GM12878 (cell line): Measurements from ENCODE around the gene EEFSEC. TPM values are rescaled to one million over a fixed set of nuclear protein-coding genes. Genes with fewer than 3 reads are reported as not detected.

Source experiments
- ATAC-seq: fragments of 200-7000 bp; cut with Tn5 transposase; 3 replicates; pipeline ENCODE4 v1.9.1; 2020; ENCODE audit warnings: mild to moderate bottlenecking, moderate library complexity
- BruUV-seq: library from RNA; stranded (reverse); fragments of 400-500 nt; replicated peaks from 2 replicates; lab custom pipeline; 2021; lab: Mats Ljungman, UMichigan
- CTCF ChIA-PET: fragments of 300-600 bp; sonication (Branson Sonifier 250); formaldehyde crosslinking; extraction: SDS; loops from one replicate; lab custom pipeline; 2021; ENCODE audit warnings: inconsistent platforms; lab: Yijun Ruan, JAX
- POLR2A ChIA-PET: fragments of 350-600 bp; formaldehyde crosslinking; extraction: SDS; loops from one replicate; lab custom pipeline; 2021; ENCODE audit warnings: inconsistent platforms; lab: Charles Lee
- RAD21 ChIA-PET: fragments of 300-600 bp; sonication (Branson Sonifier 250); formaldehyde crosslinking; loops from one replicate; lab custom pipeline; 2023; ENCODE audit warnings: antibody characterized with exemption; ENCODE audit not compliant: unreplicated experiment; lab: Charles Lee
- SMC1A ChIA-PET: fragments of 300-600 bp; sonication (Branson Sonifier 250); formaldehyde crosslinking; loops from one replicate; lab custom pipeline; 2023; ENCODE audit not compliant: unreplicated experiment, uncharacterized antibody; lab: Charles Lee
- DNase-seq: peaks from one replicate; pipeline ENCODE4 v3.0.0-alpha.2; 2011; ENCODE audit warnings: low read depth, low spot score
- FAIRE-seq: peaks from 3 replicates; lab custom pipeline; 2011; peaks lifted over from hg19 to GRCh38; lab: Jason Lieb, UNC
- H2AFZ ChIP-seq: 2 replicates; pipeline ENCODE4 v1.6.0; 2011; ENCODE audit warnings: low read depth, low read length, control low read depth; ENCODE audit not compliant: control insufficient read depth
- H3K27ac ChIP-seq: 2 replicates; pipeline ENCODE4 v1.5.1; 2011; ENCODE audit warnings: control low read depth; ENCODE audit not compliant: control insufficient read depth, insufficient read depth
- H3K27me3 ChIP-seq, 2 experiments: replicated peaks in 1 of 2; 2 replicates each; pipeline versions ENCODE4 v1.6.0 to v1.6.1; 2011; ENCODE audit warnings: low read length in 1 of 2; ENCODE audit not compliant: control insufficient read depth in 2 of 2, insufficient read depth in 2 of 2
- H3K36me3 ChIP-seq, 2 experiments: 2 replicates each; pipeline ENCODE4 v1.5.1; 2011; ENCODE audit warnings: low read length in 1 of 2; ENCODE audit not compliant: control insufficient read depth in 2 of 2, insufficient read depth in 2 of 2
- H3K4me1 ChIP-seq: 2 replicates; pipeline ENCODE4 v1.6.1; 2011; ENCODE audit warnings: mild to moderate bottlenecking, low read length, moderate library complexity, mixed read lengths; ENCODE audit not compliant: control insufficient read depth, insufficient read depth
- H3K4me2 ChIP-seq: 2 replicates; pipeline ENCODE4 v1.6.0; 2011; ENCODE audit warnings: control low read depth; ENCODE audit not compliant: control insufficient read depth, insufficient read depth
- H3K4me3 ChIP-seq: fragments of 200-600 bp; sonication (generic); 2 replicates; pipeline ENCODE4 v1.5.1; 2016
- H3K79me2 ChIP-seq: 2 replicates; pipeline ENCODE4 v1.6.0; 2011; ENCODE audit warnings: low read length; ENCODE audit not compliant: control insufficient read depth, insufficient read depth
- H3K9ac ChIP-seq: 2 replicates; pipeline ENCODE4 v1.8.0; 2011; ENCODE audit warnings: low read length, control low read depth, mixed read lengths; ENCODE audit not compliant: control insufficient read depth, insufficient read depth
- H3K9me3 ChIP-seq: replicated peaks from 3 replicates; pipeline ENCODE4 v1.5.1; 2011; ENCODE audit warnings: mild to moderate bottlenecking, low read length; ENCODE audit not compliant: control insufficient read depth, insufficient read depth
- H4K20me1 ChIP-seq: 2 replicates; pipeline ENCODE4 v1.6.0; 2011; ENCODE audit not compliant: control insufficient read depth, insufficient read depth
- ATF3 ChIP-seq: IDR thresholded peaks from 2 replicates; pipeline ENCODE4 v1.6.1; 2011; ENCODE audit warnings: low read depth, mild to moderate bottlenecking, low read length, moderate library complexity, borderline replicate concordance; ENCODE audit errors: extremely low read depth
- CBFB ChIP-seq: IDR thresholded peaks from 2 replicates; pipeline ENCODE4 v1.6.1; 2016; ENCODE audit warnings: antibody characterized with exemption, low read depth
- EGR1 ChIP-seq, 2 experiments: IDR thresholded peaks; 1 replicate in 1 of 2; 2 replicates in 1 of 2; pipeline ENCODE4 v1.6.1; 2011 to 2012; ENCODE audit warnings: low read depth in 2 of 2, low read length in 2 of 2, borderline replicate concordance in 1 of 2, mild to moderate bottlenecking in 1 of 2, moderate library complexity in 1 of 2
- FOXM1 ChIP-seq: IDR thresholded peaks from 2 replicates; pipeline ENCODE4 v1.6.1; 2012; ENCODE audit warnings: low read depth, mild to moderate bottlenecking, inconsistent platforms, low read length, moderate library complexity
- HCFC1 ChIP-seq: fragments of 150-350 bp; IDR thresholded peaks from 2 replicates; pipeline ENCODE4 v1.6.1; 2014; ENCODE audit warnings: low read length
- MTA2 ChIP-seq: fragments of 450-650 bp; IDR thresholded peaks from 2 replicates; pipeline ENCODE4 v1.6.1; 2016; ENCODE audit warnings: low read depth, mild to moderate bottlenecking, moderate library complexity
- NFYA ChIP-seq: IDR thresholded peaks from 2 replicates; pipeline ENCODE4 v1.6.1; 2011; ENCODE audit warnings: low read depth, mild to moderate bottlenecking, low read length, improper control_type of control experiment, borderline replicate concordance
- NR2C1 ChIP-seq: fragments of 450-650 bp; IDR thresholded peaks from 2 replicates; pipeline ENCODE4 v1.6.1; 2017; ENCODE audit warnings: antibody characterized with exemption, mild to moderate bottlenecking, moderate library complexity
- NR2F1 ChIP-seq: fragments of 450-650 bp; conservative IDR thresholded peaks from 2 replicates; pipeline ENCODE4 v1.6.1; 2017; ENCODE audit warnings: mild to moderate bottlenecking
- POLR2AphosphoS2 ChIP-seq: IDR thresholded peaks from 2 replicates; pipeline ENCODE4 v1.6.1; 2011; ENCODE audit warnings: low read depth, mild to moderate bottlenecking, low read length, improper control_type of control experiment, moderate library complexity
- RAD51 ChIP-seq: fragments of 450-650 bp; IDR thresholded peaks from 2 replicates; pipeline ENCODE4 v1.6.1; 2016; ENCODE audit warnings: moderate library complexity, mild to moderate bottlenecking, inconsistent platforms
- RELA ChIP-seq: fragments of 450-650 bp; IDR thresholded peaks from 2 replicates; pipeline ENCODE4 v1.8.0; 2014; ENCODE audit warnings: borderline replicate concordance; ENCODE audit not compliant: partially characterized antibody
- SMAD5 ChIP-seq: IDR thresholded peaks from 2 replicates; pipeline ENCODE4 v1.6.1; 2016; ENCODE audit warnings: antibody characterized with exemption, low read depth
- STAT1 ChIP-seq: fragments of 450-650 bp; conservative IDR thresholded peaks from 2 replicates; pipeline ENCODE4 v1.6.1; 2014; ENCODE audit warnings: antibody characterized with exemption, mild to moderate bottlenecking
- SUZ12 ChIP-seq: fragments of 200-600 bp; sonication (generic); IDR thresholded peaks from one replicate; pipeline ENCODE4 v1.6.1; 2018; ENCODE audit warnings: antibody characterized with exemption, mild to moderate bottlenecking; ENCODE audit not compliant: unreplicated experiment
- ZNF384 ChIP-seq: IDR thresholded peaks from 2 replicates; pipeline ENCODE4 v1.6.1; 2012; ENCODE audit warnings: low read depth, mild to moderate bottlenecking, low read length, improper control_type of control experiment, borderline replicate concordance
- WGBS: methylation state at CpG from one replicate; pipeline ENCODE4 v1.1.6; 2016; ENCODE audit warnings: low lambda C conversion rate; ENCODE audit not compliant: insufficient replicate concordance, insufficient coverage; ENCODE audit errors: missing lambda C conversion rate; 5-methylcytosine and 5-hydroxymethylcytosine counted together
- in situ Hi-C: fragments of 300-500 bp; cut with MboI; formaldehyde crosslinking; loops from 9 replicates; pipeline ENCODE4 v1.14.3; 2018; ENCODE audit warnings: mixed read lengths
- intact Hi-C: fragments of 100-400 bp; cut with micrococcal nuclease; formaldehyde crosslinking; loops from one replicate; pipeline ENCODE4 v1.14.2; 2022; ENCODE audit not compliant: unreplicated experiment
- polyA plus RNA-seq, 11 experiments: library from polyadenylated mRNA; depleted of rRNA in 4 of 11; unstranded in 6 of 11; stranded (reverse) in 5 of 11; fragments of >200 nt; fragmentation: Nextera tagmentation in 4 of 11; fragmentation: Illumina TruSeq in 1 of 11; extraction: Ambion mirVana in 4 of 11; extraction: Trizol in 1 of 11; gene quantifications; 1 replicate in 1 of 11; 2 replicates in 10 of 11; pipeline versions ENCODE4 v1.2.1 to v1.2.3, GENCODE V29; 2011 to 2016; ENCODE audit warnings: inconsistent platforms in 2 of 11, missing spikeins in 2 of 11, low read depth in 1 of 11
- total RNA-seq, 4 experiments: library from RNA; depleted of rRNA in 3 of 4; stranded (reverse); fragments of >200 nt in 3 of 4; fragmentation: Illumina TruSeq in 1 of 4; extraction: Trizol in 1 of 4; gene quantifications; 2 replicates each; pipeline versions ENCODE4 v1.2.1 to v1.2.3, GENCODE V29; 2013 to 2021
- TF ChIP-seq, protein P1 (sequence below): fragments of 450-650 bp; formaldehyde crosslinking; IDR thresholded peaks from 2 replicates; pipeline ENCODE4 v1.4.0; 2020; ENCODE audit warnings: mild to moderate bottlenecking, moderate library complexity
- TF ChIP-seq, protein P2 (sequence below): fragments of 450-650 bp; IDR thresholded peaks from 2 replicates; pipeline ENCODE4 v1.6.1; 2018; ENCODE audit warnings: mild to moderate bottlenecking, low read depth, moderate library complexity; ENCODE audit not compliant: partially characterized antibody

The EEFSEC gene
- total and polyA plus RNA-seq, 10 of the 15 experiments (the other 5 are each of a cell fraction or from before 2014, with no cell fraction given), result 0.29 to 29.1 (median 16.1) TPM

DNA sequence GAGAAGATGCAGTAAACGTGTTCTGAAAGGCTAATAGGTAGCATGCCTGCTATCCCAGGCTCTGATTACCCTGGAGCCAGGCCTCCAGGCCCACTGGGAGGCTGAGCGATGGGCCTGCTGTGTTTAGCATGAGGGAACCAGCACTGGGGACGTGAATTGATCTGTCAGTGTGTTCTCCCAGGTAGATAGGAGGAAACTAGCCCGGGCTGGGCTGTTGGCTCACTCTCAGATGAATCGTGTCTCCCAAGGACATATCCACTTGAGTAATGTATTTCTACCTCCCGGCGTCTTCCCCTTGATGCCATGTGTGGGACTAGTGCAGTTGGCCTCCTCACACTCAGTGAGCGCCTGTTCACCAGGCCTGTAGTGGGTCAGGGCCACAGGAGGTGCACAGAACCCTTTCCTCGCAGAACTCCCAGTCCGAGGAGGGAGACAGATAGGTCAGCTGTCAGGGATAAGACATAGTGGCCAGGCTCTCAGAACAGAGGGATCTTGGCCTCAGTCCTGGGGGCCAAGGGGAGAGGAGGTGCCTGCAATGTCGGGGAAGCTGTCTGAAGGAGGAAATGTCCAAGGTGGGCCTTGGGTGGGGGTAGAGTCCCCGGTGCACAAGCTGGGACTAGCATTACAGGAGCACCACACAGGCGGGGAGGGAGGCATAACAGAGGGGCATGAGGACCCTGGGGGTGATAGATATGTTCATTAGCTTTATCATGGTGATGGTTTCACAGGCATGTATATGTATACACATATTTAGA is 201.7 kb downstream of the EEFSEC start:
- no peaks in the 10 kb centered on the region for H3K27me3 ChIP-seq
- DNase-seq (no peak), FAIRE-seq (no peak), ATAC-seq (no peak)
- H3K4me1 ChIP-seq, result no peaks in the 10 kb centered on the region
- RAD21 ChIA-PET, result no interaction called here
- intact Hi-C loops, result no loop called here
- H3K9me3 ChIP-seq, result no peaks in the 10 kb centered on the region
- H3K9ac ChIP-seq, result no peak overlapping the region
- no peak overlapping the region for H3K27ac ChIP-seq
- CTCF ChIA-PET, result interaction anchor here (1.2 kb wide), 1 partner anchor 440 kb away, joined by 3 read pairs; no protein-coding TSS in a partner anchor
- in situ Hi-C loops, result no loop called here
- H3K79me2 ChIP-seq, result no peaks in the 10 kb centered on the region
- 91% methylated on average over 13 of the region's 13 CpGs for WGBS
- SMC1A ChIA-PET, result no interaction called here
- no TSS peak for BruUV-seq
- POLR2A ChIA-PET, result interaction anchor here (0.6 to 1.2 kb wide), 3 partner anchors 19 to 890 kb away, joined by 3 to 4 read pairs (median 3); no protein-coding TSS in a partner anchor
- H4K20me1 ChIP-seq, result no peaks in the 10 kb centered on the region
- H3K4me2 ChIP-seq, result no peak overlapping the region
- H3K36me3 ChIP-seq, result no peaks in the 10 kb centered on the region; a peak in 2 of 4 replicates
- H3K4me3 ChIP-seq, result no peak overlapping the region
- no peak overlapping the region for H2AFZ ChIP-seq
- TF ChIP-seq ZNF384, result no peak
- TF ChIP-seq STAT1, result no peak
- no peak for TF ChIP-seq NR2C1
- TF ChIP-seq POLR2AphosphoS2, result no peak
- TF ChIP-seq RELA, result no peak
- TF ChIP-seq, protein P1, sequence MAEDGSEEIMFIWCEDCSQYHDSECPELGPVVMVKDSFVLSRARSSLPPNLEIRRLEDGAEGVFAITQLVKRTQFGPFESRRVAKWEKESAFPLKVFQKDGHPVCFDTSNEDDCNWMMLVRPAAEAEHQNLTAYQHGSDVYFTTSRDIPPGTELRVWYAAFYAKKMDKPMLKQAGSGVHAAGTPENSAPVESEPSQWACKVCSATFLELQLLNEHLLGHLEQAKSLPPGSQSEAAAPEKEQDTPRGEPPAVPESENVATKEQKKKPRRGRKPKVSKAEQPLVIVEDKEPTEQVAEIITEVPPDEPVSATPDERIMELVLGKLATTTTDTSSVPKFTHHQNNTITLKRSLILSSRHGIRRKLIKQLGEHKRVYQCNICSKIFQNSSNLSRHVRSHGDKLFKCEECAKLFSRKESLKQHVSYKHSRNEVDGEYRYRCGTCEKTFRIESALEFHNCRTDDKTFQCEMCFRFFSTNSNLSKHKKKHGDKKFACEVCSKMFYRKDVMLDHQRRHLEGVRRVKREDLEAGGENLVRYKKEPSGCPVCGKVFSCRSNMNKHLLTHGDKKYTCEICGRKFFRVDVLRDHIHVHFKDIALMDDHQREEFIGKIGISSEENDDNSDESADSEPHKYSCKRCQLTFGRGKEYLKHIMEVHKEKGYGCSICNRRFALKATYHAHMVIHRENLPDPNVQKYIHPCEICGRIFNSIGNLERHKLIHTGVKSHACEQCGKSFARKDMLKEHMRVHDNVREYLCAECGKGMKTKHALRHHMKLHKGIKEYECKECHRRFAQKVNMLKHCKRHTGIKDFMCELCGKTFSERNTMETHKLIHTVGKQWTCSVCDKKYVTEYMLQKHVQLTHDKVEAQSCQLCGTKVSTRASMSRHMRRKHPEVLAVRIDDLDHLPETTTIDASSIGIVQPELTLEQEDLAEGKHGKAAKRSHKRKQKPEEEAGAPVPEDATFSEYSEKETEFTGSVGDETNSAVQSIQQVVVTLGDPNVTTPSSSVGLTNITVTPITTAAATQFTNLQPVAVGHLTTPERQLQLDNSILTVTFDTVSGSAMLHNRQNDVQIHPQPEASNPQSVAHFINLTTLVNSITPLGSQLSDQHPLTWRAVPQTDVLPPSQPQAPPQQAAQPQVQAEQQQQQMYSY, result no peak
- TF ChIP-seq MTA2, result no peak
- no peak for TF ChIP-seq NR2F1
- no peak for TF ChIP-seq CBFB
- TF ChIP-seq FOXM1, result no peak
- TF ChIP-seq, protein P2, sequence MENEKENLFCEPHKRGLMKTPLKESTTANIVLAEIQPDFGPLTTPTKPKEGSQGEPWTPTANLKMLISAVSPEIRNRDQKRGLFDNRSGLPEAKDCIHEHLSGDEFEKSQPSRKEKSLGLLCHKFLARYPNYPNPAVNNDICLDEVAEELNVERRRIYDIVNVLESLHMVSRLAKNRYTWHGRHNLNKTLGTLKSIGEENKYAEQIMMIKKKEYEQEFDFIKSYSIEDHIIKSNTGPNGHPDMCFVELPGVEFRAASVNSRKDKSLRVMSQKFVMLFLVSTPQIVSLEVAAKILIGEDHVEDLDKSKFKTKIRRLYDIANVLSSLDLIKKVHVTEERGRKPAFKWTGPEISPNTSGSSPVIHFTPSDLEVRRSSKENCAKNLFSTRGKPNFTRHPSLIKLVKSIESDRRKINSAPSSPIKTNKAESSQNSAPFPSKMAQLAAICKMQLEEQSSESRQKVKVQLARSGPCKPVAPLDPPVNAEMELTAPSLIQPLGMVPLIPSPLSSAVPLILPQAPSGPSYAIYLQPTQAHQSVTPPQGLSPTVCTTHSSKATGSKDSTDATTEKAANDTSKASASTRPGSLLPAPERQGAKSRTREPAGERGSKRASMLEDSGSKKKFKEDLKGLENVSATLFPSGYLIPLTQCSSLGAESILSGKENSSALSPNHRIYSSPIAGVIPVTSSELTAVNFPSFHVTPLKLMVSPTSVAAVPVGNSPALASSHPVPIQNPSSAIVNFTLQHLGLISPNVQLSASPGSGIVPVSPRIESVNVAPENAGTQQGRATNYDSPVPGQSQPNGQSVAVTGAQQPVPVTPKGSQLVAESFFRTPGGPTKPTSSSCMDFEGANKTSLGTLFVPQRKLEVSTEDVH, result no peak
- no peak for TF ChIP-seq SUZ12
- TF ChIP-seq ATF3, result no peak
- TF ChIP-seq SMAD5, result no peak
- no peak for TF ChIP-seq RAD51
- no peak for TF ChIP-seq EGR1 (IDR thresholded peaks at IDR 0.05; ENCODE audit: borderline replicate concordance in 1 of 2, low read depth in 2 of 2, low read length in 2 of 2)
- TF ChIP-seq HCFC1, result no peak
- TF ChIP-seq NFYA, result no peak
